GM19397 (cell line): Measurements from ENCODE around the gene CCZ1B.
"Not testable (repeated sequence)": the region's sequence is repeated elsewhere in the genome, so short reads cannot be mapped to it uniquely, and the experiment has no call there.

Experiments
- ATAC-seq: cut with Tn5 transposase; IDR thresholded peaks from one replicate; pipeline ENCODE4 v1.9.1; 2021; ENCODE audit warnings: mild to moderate bottlenecking, moderate library complexity; ENCODE audit not compliant: unreplicated experiment

The CCZ1B gene

GRCh38 chr7:6749335-6749734 is 76.7 kb downstream of the CCZ1B start:
- not testable (repeated sequence) for ATAC-seq
